ENCODE measurements around the gene NCR1.
"Not testable (repeated sequence)": the region's sequence is repeated elsewhere in the genome, so short reads cannot be mapped to it uniquely, and the experiment has no call there.

NCR1 gene, protein sequence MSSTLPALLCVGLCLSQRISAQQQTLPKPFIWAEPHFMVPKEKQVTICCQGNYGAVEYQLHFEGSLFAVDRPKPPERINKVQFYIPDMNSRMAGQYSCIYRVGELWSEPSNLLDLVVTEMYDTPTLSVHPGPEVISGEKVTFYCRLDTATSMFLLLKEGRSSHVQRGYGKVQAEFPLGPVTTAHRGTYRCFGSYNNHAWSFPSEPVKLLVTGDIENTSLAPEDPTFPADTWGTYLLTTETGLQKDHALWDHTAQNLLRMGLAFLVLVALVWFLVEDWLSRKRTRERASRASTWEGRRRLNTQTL

DNA sequence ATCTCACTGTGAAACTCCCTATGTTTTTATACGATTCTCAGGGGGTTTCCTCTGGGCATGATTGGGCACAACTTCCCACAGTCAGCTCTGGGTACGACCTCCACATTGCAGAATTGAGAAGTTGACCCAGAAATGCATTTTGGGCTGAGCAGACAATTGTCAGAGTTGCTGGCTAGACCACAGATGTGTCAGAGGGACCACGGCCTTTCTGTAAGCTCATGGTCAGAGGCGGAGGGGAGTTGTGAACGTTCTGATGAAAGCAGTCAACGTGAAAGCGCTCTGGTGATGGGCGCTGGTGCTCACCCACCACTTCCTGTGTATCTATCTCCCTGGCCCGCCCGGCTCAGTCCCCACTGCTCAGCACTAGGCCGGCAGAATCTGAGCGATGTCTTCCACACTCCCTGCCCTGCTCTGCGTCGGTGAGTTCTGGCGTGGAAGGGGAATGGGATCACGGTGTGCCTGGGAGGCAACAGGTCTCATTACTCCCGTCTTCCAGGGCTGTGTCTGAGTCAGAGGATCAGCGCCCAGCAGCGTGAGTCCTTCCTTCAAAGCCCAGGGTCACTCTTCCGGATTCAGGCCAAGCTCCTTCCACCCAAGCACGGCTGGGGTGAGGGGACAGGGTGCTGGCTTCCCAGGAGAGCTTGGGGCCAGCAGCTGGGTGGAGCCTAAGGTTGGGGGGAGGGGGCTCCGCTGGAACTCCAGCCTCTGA is at the start of gene NCR1:
Gene NCR1 (plus strand): TSS at position 346 of the 709 bp plus-strand sequence. CDS start 40 bp downstream, at position 386.
- in situ Hi-C loops (cut with MboI; ENCODE audit: low sequenced_read_pairs), result no loop called here

GRCh38 chr19:54858476-54858875 is 47.5 kb upstream of the NCR1 start:
- in situ Hi-C loops (cut with MboI; ENCODE audit: low sequenced_read_pairs), result not testable (repeated sequence)

DNA sequence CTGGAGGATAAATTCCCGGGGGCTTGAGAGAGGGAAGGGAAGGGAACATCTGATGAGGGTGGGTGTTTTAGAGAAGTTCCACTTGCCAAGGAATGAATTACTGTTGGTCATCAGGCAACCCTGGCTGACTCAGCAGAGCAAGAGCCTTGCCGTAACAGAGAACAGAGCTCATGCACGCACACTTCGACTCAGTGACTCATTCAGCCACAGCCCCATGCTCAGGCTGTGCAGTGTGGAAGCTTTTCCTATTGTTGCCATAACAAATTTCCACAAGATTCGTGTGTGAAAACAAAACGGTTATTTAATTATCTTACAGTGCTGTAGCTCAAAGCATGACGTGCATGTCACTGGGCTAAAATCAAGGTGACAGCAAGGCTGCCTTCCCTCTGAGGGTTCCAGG is 46.5 kb upstream of the NCR1 start:
- in situ Hi-C loops (cut with MboI; ENCODE audit: low sequenced_read_pairs), result not testable (repeated sequence)

- in situ Hi-C loops (cut with MboI; ENCODE audit: low sequenced_read_pairs), result not testable (repeated sequence)
These were observed 42.5 kb upstream of the NCR1 start for GRCh38 chr19:54863459-54863858.

DNA sequence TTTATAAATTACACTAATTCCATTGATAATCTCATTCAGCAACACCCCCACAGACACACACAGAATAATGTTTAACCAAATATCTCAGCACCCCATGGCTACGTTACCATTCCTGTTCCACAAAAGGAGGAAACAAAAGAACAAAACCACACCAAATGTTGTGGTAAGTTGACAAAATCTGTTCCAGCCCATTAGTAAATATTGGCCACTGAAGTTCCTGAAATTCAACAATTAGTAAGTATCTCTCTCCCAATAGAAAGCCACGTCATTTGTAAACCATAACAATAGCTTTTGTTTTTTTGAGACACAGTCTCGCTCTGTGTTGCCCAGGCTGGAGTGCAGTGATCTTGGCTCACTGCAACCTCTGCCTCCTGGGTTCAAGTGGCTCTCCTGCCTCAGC is 34.3 kb upstream of the NCR1 start:
- in situ Hi-C loops (cut with MboI; ENCODE audit: low sequenced_read_pairs), result no loop called here

DNA sequence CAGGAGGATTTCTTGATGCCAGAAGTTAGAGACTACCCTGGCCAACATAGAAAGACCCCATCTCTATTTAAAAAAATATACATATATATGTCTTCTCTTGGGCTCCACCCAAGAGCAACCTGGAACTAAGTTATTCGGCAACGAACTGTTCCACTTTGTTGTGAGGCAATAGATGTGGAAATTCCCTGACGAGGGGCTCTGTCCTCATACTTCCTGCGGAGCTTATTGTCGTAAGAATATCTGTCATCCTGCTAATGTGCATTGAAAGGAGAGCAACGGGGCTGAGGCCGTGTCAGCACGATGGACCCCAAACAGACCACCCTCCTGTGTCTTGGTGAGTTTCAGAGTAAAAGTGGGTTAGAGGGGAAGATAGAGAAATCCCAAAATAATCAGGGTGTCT is 32.0 kb upstream of the NCR1 start, which contains the start of gene FCAR:
Gene FCAR (plus strand): TSS at position 246 of the 400 bp plus-strand sequence. CDS start 55 bp downstream, at position 301.
- in situ Hi-C loops (cut with MboI; ENCODE audit: low sequenced_read_pairs), result no loop called here

DNA sequence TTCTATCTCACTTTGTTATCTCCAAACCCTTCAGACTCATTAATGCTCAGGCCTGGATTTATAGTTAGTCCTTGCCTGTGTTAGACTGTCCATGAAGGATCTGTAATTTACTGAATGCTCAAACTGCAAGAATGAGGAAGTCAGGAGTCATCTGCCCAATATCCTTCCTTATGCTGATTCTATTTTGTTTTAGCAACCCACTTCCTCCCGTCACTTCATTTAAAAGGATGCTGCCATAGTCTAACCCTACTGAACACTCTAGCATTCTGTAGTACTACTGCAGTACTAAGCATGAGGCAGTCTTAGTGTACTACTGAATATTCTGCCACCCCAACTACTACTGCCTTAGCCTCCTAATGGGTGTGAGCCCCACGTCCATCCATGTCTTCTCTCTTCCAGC is 30.4 kb upstream of the NCR1 start:
- in situ Hi-C loops (cut with MboI; ENCODE audit: low sequenced_read_pairs), result no loop called here

DNA sequence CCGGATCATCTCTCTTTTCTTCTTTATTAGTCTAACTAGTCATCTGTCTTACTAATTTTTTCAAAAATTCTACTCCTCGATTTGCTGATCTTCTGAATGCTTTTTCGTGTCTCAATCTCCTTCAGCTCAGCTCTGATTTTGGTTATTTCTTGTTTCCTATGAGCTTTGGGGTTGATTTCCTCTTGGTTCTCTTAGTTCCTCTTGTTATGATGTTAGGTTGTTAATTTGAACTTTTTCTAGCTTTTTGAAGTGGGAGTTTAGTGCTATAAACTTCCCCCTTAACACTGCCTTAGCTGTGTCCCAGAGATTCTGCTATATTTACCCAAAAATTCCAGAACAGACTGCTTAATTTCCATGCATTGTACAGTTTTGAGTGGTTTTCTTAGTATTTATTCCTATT is 28.5 kb upstream of the NCR1 start:
- in situ Hi-C loops (cut with MboI; ENCODE audit: low sequenced_read_pairs), result no loop called here

DNA sequence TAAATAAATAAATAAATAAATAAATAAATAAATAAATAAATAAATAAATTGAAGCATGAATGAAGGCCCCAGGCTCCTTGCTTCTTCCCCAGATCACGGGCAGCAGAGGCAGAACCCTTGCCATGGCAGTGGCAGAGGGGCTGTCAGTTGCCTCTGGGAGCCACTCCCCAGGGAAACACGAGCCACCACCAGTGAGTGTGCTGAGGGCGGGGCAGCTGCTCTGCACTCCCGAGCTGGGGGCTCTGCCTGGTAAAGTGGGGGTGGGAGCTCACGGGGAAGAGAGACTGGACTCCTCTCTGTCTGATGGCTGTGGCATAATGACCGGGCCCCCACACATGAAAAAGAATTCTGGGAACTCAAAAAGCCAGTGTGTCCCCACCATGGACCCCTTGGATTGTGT is 24.1 kb upstream of the NCR1 start:
- in situ Hi-C loops (cut with MboI; ENCODE audit: low sequenced_read_pairs), result no loop called here

- in situ Hi-C loops (cut with MboI; ENCODE audit: low sequenced_read_pairs), result no loop called here
These were observed 23.2 kb upstream of the NCR1 start for GRCh38 chr19:54882758-54883157.

- in situ Hi-C loops (cut with MboI; ENCODE audit: low sequenced_read_pairs), result no loop called here
These were observed 22.7 kb upstream of the NCR1 start for GRCh38 chr19:54883228-54883627.

DNA sequence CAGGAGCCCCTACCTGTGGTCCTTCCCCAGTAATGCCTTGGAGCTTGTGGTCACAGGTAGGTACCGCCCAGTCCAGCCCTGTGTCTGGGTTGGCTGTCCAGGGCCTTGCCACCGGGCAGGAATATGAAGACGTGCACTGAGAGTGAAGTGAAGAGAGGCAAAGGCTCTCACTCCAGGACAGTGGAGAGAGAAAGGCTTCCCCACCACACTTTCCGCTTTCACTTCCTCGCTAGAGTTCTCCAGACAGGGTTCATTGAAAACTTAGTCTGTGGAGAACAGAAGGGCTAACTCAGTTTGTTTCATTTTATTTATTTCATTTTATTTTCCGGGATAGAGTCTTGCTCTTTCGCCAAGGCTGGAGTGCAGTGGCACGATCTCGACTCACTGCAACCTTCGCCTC is 17.7 kb upstream of the NCR1 start:
- in situ Hi-C loops (cut with MboI; ENCODE audit: low sequenced_read_pairs), result no loop called here

- in situ Hi-C loops (cut with MboI; ENCODE audit: low sequenced_read_pairs), result no loop called here
These were observed 16.4 kb upstream of the NCR1 start for GRCh38 chr19:54889566-54889965.

GRCh38 chr19:54893406-54893805 is 12.5 kb upstream of the NCR1 start:
- in situ Hi-C loops (cut with MboI; ENCODE audit: low sequenced_read_pairs), result no loop called here

- in situ Hi-C loops (cut with MboI; ENCODE audit: low sequenced_read_pairs), result not testable (repeated sequence)
These were observed 11.8 kb upstream of the NCR1 start for GRCh38 chr19:54894106-54894505.

GRCh38 chr19:54896036-54896435 is 9.9 kb upstream of the NCR1 start:
- in situ Hi-C loops (cut with MboI; ENCODE audit: low sequenced_read_pairs), result no loop called here

DNA sequence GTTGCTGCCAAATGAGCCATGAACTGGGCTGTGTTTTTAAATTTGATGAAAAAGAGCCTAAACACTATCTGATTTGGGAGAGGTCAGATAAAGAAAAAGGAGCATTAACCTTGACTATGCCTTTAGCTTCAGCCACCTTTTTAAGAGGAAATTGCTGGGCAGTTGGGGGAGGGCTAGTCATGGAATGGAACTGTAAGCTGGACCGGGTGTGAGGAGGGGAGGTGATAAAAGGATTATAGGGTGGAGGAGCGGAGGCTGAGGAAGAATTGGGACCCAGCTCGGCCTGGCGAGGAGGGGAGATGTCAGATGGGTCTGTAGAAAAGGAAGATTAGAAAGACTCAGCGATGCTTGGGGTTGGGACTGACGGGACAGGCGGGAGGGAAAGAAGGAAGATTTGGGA is 7.3 kb upstream of the NCR1 start:
- in situ Hi-C loops (cut with MboI; ENCODE audit: low sequenced_read_pairs), result not testable (repeated sequence)

DNA sequence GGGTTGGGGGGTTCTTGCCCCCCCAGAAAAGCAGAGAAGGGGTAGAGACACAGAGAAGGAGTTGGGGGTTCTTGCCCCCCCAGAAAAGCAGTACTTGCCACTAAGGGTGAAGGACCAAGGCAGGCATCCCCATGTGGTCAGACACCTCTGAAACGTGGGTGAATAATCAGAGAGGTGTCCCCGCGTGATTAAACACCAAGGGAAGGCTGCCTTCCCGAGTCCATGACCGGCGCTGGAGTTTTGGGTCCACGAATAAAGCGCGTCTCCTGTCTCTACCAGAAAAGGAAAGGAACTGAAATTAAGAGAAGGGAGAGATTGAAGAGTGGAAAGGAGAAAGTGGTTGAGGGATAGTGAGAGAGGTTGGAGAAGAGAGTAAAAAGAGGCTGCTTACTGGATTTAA is 6.3 kb upstream of the NCR1 start:
- in situ Hi-C loops (cut with MboI; ENCODE audit: low sequenced_read_pairs), result not testable (repeated sequence)

GRCh38 chr19:54901153-54901552 is 4.8 kb upstream of the NCR1 start:
- in situ Hi-C loops (cut with MboI; ENCODE audit: low sequenced_read_pairs), result not testable (repeated sequence)

- in situ Hi-C loops (cut with MboI; ENCODE audit: low sequenced_read_pairs), result no loop called here
These were observed 3.9 kb upstream of the NCR1 start for GRCh38 chr19:54902061-54902460.

DNA sequence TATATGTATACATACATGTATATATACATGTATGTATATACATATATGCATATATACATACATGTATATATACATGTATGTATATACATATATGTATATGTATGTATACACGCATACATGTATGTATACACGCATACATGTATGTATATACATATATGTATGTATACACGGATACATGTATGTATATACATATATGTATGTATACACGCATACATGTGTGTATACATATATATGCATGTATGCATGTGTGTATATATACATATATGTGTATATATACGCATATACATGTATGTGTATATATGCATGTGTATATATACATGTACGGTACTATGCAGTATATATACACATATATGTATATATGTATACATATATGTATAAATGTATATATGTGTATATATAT is 2.6 kb upstream of the NCR1 start:
- in situ Hi-C loops (cut with MboI; ENCODE audit: low sequenced_read_pairs), result no loop called here

GRCh38 chr19:54904261-54904660 is 1.7 kb upstream of the NCR1 start:
- in situ Hi-C loops (cut with MboI; ENCODE audit: low sequenced_read_pairs), result not testable (repeated sequence)
